HAP-1 (cell line): ENCODE measurements around the gene SNX32.

Source experiments
- DNase-seq, 2 experiments: peaks; one replicate each; pipeline ENCODE4 v3.0.0-alpha.2; 2016 to 2020; ENCODE audit warnings: low spot score in 2 of 2
- H3K27me3 ChIP-seq: fragments of 250-450 bp; sonication (Bioruptor Pico); 2 replicates; pipeline ENCODE4 v1.5.1; 2020; ENCODE audit warnings: low read depth, mild to moderate bottlenecking, moderate library complexity
- H3K36me3 ChIP-seq: fragments of 250-450 bp; sonication (Bioruptor Pico); replicated peaks from 2 replicates; pipeline ENCODE4 v1.5.1; 2020; ENCODE audit warnings: mild to moderate bottlenecking
- H3K4me1 ChIP-seq: fragments of 250-450 bp; sonication (Bioruptor Pico); 2 replicates; pipeline ENCODE4 v1.5.1; 2020; ENCODE audit warnings: mild to moderate bottlenecking
- H3K4me3 ChIP-seq: fragments of 250-450 bp; sonication (Bioruptor Pico); 2 replicates; pipeline ENCODE4 v1.5.1; 2020; ENCODE audit warnings: mild to moderate bottlenecking, moderate library complexity
- H3K9me3 ChIP-seq: fragments of 250-450 bp; sonication (Bioruptor Pico); 2 replicates; pipeline ENCODE4 v1.5.1; 2020; ENCODE audit warnings: mild to moderate bottlenecking, moderate library complexity
- in situ Hi-C: fragments of 300-500 bp; cut with MboI; formaldehyde crosslinking; loops from 3 replicates; pipeline ENCODE4 v1.14.3; 2020; ENCODE audit warnings: low sequenced_read_pairs, inconsistent platforms, mixed read lengths

Gene SNX32

DNA sequence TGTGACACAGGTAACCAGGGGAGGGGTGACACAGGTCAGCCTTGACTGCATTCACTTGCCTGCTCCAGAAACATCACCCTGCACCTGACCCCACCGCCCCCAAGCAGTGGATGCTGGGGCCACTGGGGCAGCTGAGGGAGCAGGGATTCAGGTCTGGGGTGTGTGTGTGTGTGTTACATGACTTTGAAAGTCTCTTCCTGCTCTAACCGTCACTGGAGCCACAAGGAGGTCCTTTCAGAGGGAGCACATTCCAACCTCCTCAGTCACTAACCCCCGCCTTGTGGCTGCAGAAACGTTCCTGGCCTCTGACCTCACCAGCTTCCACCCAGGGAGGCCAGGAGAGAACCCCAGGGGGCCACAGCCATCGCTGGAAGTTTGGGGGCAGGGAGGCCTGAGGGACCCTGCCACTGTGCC is 69.3 kb downstream of the SNX32 start:
- H3K36me3 ChIP-seq: no peaks in the 10 kb centered on the region; the same call in 1 of the 2 replicates
- no peaks in the 10 kb centered on the region for H3K9me3 ChIP-seq
- H3K4me3 ChIP-seq: no peak overlapping the region
- no peak for DNase-seq
- H3K4me1 ChIP-seq: peaks cover 10% of the 10 kb centered on the region
- no peaks in the 10 kb centered on the region for H3K27me3 ChIP-seq
- in situ Hi-C loops: no loop called here
